ENCODE results near the gene ANKHD1.

The ANKHD1 gene

GRCh38 chr5:140553657-140554056 lies 152.0 kb downstream of the ANKHD1 start:
- TF ChIP-seq, protein P1, sequence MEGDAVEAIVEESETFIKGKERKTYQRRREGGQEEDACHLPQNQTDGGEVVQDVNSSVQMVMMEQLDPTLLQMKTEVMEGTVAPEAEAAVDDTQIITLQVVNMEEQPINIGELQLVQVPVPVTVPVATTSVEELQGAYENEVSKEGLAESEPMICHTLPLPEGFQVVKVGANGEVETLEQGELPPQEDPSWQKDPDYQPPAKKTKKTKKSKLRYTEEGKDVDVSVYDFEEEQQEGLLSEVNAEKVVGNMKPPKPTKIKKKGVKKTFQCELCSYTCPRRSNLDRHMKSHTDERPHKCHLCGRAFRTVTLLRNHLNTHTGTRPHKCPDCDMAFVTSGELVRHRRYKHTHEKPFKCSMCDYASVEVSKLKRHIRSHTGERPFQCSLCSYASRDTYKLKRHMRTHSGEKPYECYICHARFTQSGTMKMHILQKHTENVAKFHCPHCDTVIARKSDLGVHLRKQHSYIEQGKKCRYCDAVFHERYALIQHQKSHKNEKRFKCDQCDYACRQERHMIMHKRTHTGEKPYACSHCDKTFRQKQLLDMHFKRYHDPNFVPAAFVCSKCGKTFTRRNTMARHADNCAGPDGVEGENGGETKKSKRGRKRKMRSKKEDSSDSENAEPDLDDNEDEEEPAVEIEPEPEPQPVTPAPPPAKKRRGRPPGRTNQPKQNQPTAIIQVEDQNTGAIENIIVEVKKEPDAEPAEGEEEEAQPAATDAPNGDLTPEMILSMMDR (IDR thresholded peaks at IDR 0.05; ENCODE audit: insufficient read depth, low read length, poor library complexity, severe bottlenecking), result no peak
- Histone ChIP-seq H3K4me3 (replicated peaks; ENCODE audit: low read depth, low read length) (0 out of 2 replicates have a peak overlapping the region, but pooled peaks have one; percentile 15), H3K36me3 (ENCODE audit: control insufficient read depth, insufficient read depth, low read length) (peaks cover 22% of the 10 kb centered on the region), H3K27me3 (replicated peaks; ENCODE audit: control insufficient read depth, insufficient read depth, low read length) (no peaks in the 10 kb centered on the region)
- DNase-seq (ENCODE audit: extremely low read depth, insufficient read length), result no peak

DNA sequence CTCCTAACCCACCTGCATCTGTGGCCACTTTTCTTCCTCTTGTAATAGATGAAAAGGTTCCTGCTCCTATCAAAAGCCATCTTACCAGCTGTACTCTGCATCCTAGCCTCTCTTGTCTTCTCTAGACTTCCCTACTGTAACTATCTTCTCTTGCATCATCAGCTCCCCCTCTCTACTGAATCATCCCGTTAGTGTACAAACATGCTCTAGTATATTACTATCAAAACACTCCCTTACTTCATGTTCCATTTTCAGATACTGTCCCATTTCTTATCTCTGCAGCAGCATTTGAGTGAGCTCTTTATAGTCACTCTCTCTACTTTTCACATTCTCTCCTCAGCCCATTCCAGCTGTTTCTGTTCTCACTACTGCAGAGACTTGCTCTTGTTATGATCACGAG lies 152.8 kb downstream of the ANKHD1 start:
- Histone ChIP-seq H3K27me3 (replicated peaks; ENCODE audit: control insufficient read depth, insufficient read depth, low read length) (no peaks in the 10 kb centered on the region), H3K4me3 (replicated peaks; ENCODE audit: low read depth, low read length) (peak overlapping the region; percentile 8), H3K36me3 (ENCODE audit: control insufficient read depth, insufficient read depth, low read length) (peaks cover 18% of the 10 kb centered on the region)
- TF ChIP-seq, protein P1 (IDR thresholded peaks at IDR 0.05; ENCODE audit: insufficient read depth, low read length, poor library complexity, severe bottlenecking), result no peak
- DNase-seq (ENCODE audit: extremely low read depth, insufficient read length), result no peak

GRCh38 chr5:140555747-140556312 lies 154.2 kb downstream of the ANKHD1 start:
- H3K36me3 ChIP-seq (ENCODE audit: control insufficient read depth, insufficient read depth, low read length), result peaks cover 12% of the 10 kb centered on the region
- DNase-seq (ENCODE audit: extremely low read depth, insufficient read length), result no peak
- no peaks in the 10 kb centered on the region for H3K27me3 ChIP-seq (replicated peaks; ENCODE audit: control insufficient read depth, insufficient read depth, low read length)
- H3K4me3 ChIP-seq (replicated peaks; ENCODE audit: low read depth, low read length), result peak overlapping the region; percentile 90
- TF ChIP-seq, protein P1 (IDR thresholded peaks at IDR 0.05; ENCODE audit: insufficient read depth, low read length, poor library complexity, severe bottlenecking), result no peak

DNA sequence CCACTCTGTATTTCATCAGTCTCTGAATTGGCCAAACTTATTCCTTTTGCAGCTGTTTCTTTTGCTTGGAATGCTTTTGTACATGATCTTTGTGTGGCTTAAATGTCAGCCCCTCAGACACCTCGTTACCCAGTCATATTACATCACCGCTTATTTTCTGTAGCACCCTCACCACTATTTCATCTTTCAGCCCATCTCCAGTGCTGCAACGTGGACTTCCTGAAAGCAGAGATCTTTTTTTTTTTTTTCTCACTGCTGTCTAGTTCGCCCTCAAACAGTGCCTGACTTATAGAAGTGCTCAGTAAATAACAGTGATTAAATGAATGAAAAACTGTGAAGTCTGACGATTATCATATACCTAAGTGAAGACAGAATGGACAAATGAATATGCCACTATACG lies 154.8 kb downstream of the ANKHD1 start:
- Histone ChIP-seq H3K27me3 (replicated peaks; ENCODE audit: control insufficient read depth, insufficient read depth, low read length) (no peaks in the 10 kb centered on the region), H3K36me3 (ENCODE audit: control insufficient read depth, insufficient read depth, low read length) (peaks cover 9% of the 10 kb centered on the region), H3K4me3 (replicated peaks; ENCODE audit: low read depth, low read length) (peak overlapping the region; percentile 90)
- no peak for DNase-seq (ENCODE audit: extremely low read depth, insufficient read length)
- TF ChIP-seq, protein P1 (IDR thresholded peaks at IDR 0.05; ENCODE audit: insufficient read depth, low read length, poor library complexity, severe bottlenecking), result no peak

DNA sequence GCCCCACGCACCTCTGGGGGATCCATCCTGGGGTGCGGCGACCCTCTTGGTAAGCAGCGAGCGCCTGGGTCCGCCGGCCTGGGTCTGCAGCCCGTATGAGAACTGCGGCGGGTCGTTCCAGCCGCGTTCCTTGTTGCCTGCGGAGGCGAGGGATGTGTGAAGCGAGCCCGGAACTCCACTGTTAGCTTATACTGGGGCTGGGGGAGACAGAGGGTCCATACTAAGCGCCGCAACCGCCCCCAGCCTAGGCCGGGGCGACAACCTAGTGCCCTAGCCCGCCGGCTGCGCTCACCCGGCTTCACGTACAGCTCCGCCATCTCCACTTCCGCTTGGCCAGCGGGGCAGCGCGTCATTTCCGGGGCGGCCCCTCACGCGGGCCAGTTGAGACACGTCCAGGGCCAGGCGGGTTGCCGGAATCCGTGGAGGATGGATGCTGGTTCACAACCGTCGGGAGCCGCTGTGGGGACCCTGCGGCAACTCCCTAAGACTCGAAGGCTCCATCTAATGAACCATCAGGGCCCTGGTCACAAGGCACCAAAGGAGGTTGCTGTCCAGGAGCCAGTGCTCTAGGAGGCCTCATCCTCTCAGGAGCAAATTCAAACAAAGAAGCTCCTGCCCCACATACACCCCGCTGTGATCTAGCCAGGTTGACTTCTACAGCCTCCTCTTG lies 155.6 kb downstream of the ANKHD1 start, which contains the start of gene SRA1:
TSS of gene SRA1 (minus strand) at position 338 of the 670 bp plus-strand sequence. CDS start at position 317, 21 bp downstream.
- H3K36me3 ChIP-seq (ENCODE audit: control insufficient read depth, insufficient read depth, low read length), result peaks cover 9% of the 10 kb centered on the region
- H3K27me3 ChIP-seq (replicated peaks; ENCODE audit: control insufficient read depth, insufficient read depth, low read length), result no peaks in the 10 kb centered on the region
- DNase-seq (ENCODE audit: extremely low read depth, insufficient read length), result peak; percentile 92
- TF ChIP-seq, protein P1 (IDR thresholded peaks at IDR 0.05; ENCODE audit: insufficient read depth, low read length, poor library complexity, severe bottlenecking), result no peak
- peak within 1 kb of the TSS; percentile 90 for H3K4me3 ChIP-seq (replicated peaks; ENCODE audit: low read depth, low read length)

Data from GM06990 (cell line).